DMS79 treated with DMSO at 0.1 percent for 48 hours (cell line): ENCODE data around the gene SYT8.
A peak's percentile ranks its signal among the peaks of the same experiment; 100 is the strongest.
"Not testable (repeated sequence)": the region's sequence is repeated elsewhere in the genome, so short reads cannot be mapped to it uniquely, and the experiment has no call there.

Experiments used
- DNase-seq: peaks from one replicate; lab custom pipeline; 2025; lab: John Stamatoyannopoulos, UW

SYT8 gene

DNA sequence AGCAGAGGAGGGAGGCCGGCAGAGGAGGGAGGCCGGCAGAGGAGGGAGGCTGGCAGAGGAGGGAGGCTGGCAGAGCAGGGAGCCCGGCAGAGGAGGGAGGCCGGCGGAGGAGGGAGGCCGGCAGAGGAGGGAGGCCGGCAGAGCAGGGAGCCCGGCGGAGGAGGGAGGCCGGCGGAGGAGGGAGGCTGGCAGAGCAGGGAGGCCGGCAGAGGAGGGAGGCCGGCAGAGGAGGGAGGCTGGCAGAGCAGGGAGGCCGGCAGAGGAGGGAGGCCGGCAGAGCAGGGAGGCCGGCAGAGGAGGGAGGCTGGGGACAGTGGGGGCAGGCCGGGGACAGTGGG lies 39.0 kb downstream of the SYT8 start:
- DNase-seq = not testable (repeated sequence)

DNA sequence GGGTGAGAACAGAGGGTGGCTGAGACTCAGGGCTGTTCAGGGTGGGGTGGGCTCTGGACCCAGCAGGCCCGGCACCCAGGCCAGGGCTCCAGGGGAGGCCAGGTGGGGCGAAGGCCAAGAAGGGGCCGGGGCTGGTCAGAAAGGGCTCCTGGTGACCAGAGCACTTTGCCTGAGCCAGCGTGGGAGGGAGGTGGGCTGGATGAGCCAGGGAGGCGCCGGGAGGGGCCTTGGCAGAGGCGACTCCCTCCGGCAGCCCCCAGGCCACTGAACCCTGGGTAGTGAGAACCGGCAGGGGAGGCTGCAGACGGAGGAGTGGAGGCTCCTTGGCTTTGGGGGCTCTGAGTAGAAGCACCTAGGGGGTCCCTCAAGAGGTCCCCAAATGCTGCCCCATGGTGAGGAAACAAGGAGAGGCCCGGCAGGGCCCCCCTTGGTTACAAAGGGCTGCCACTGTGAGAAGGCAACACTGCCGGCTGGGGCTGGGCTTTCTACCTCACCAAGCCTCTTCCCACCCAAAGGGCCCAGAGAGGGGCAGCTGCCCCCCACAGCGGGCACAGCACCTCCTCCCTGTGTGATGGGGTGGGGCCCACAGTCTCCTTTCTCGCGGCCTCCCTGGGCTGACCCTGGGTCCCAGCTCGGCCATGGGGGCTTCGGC lies 39.8 kb downstream of the SYT8 start:
- not testable (repeated sequence) for DNase-seq

DNA sequence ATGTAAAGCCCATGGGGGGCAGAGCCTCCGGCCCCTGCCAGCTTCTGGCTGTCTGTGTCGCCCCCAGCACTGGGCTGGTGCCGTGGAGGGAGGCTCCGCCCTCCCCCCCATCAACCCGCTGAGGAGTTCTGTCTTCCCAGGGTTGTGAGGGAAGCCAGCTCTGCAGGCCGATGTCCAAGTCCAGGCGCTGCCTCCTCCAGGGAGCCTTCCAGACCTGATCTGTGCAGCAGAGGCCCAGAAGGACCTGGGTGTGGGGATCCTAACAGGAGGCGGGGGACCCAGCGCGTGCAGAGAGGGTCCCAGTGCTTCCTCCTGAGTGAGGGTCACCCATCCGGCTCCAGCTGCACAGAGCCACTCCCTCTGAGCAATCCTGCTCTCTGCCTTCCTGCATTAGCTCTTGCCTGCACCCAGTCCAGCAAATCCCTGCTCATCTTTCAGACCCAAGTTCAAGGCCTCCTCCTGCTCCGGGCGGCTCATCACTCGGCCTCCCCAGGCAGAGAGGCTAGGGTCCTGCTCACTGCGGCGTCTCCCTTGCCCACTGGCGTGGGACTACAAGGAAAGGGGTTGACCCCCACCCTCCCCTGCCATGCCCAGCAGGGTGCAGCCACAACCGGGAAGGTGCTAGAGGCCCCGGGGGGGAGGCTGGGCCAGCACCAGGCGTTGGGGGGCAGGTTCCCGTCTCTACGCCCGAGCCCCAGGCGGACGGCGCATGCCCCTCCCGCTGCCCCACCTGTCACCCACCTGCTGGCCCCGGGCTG lies 40.5 kb downstream of the SYT8 start:
- DNase-seq = no peak

DNA sequence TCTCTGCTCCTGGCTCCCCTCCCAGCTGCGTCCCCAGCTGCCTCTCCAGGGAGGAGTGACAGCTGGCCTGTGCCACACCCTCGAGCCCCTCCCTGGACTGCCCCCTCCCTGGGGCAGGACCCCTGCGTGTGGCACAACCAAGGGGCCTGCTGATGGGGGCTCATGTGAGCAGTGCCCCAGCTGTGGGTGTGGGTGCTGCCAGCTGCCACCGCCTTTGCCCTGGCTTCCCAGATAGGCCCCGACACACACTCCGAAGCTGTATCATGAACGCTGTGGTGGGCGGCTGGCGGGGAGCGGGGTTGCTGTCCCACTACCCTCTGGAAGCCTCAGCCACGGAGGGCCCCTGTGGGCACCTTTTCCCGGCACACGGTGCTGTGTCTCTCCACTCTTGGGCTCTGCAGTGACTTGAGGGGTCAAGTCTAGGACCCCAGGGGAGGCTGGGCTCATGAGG lies 41.1 kb downstream of the SYT8 start:
- not testable (repeated sequence) for DNase-seq

DNA sequence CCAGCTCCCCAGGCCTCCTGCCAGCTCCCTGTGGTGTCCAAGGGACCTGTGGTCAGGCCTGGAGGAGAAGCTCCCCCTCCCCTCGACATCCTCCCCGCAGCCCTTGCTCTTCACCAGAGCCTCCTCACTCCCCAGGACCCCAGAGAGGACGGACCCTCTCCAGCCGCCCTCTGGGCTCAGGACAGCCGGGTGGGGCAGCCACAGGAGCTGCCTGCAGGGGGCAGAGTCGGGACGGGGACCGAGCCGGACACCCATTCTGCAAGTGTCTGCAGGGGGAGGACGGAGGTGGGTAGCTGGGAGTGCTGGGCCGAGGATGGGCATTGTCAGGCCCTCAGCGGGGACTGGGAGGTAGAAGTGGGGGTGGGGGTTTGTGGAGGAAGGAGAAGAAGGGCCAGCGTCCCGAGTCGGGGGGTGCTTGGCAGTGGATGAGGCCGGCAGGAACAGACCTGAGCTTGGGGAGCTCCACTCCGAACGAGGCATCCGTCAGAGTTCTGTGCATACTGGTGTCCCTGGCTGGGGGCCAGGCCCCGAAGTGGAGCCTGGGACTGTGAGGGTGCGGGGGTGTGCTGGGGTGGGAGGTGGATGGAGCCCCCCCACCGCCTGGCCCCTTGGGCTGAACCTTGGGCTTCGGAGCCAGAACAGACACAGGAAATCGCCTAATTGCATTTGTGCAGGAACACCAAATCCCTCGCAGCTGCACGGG lies 41.7 kb downstream of the SYT8 start:
- no peak for DNase-seq

GRCh38 chr11:1877211-1878136 lies 42.7 kb downstream of the SYT8 start:
- DNase-seq = no peak

GRCh38 chr11:1878137-1879031 lies 43.6 kb downstream of the SYT8 start:
- no peak for DNase-seq

DNA sequence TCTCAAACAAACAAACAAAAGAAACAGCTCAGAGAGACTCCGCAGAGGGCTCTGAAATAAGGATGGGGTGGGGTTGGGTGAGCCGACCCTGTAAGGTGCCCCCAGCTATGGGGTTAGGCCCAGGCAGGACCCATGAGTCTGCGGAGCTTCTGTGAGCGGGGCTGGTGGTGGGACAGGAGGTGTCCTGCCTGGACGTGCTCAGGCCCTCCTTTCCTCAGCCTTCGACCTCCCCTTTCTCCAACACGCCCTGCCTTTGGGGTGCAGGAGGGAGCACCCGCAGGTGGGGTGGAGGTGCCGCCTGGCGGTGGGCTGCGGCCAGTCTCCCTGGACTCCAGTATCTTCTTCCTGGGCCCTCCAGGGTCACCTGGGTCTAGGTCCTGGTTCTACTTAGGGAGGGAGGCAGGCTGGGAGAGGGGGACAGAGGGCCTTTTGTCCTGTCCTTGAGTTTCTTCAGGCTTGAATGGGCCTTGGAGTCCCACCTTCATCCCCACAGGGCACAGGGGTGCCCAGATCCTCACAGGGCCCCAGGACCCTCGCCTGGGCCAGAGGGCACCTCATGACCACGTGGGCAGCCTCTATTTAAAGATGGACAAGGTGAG lies 44.7 kb downstream of the SYT8 start:
- no peak for DNase-seq

DNA sequence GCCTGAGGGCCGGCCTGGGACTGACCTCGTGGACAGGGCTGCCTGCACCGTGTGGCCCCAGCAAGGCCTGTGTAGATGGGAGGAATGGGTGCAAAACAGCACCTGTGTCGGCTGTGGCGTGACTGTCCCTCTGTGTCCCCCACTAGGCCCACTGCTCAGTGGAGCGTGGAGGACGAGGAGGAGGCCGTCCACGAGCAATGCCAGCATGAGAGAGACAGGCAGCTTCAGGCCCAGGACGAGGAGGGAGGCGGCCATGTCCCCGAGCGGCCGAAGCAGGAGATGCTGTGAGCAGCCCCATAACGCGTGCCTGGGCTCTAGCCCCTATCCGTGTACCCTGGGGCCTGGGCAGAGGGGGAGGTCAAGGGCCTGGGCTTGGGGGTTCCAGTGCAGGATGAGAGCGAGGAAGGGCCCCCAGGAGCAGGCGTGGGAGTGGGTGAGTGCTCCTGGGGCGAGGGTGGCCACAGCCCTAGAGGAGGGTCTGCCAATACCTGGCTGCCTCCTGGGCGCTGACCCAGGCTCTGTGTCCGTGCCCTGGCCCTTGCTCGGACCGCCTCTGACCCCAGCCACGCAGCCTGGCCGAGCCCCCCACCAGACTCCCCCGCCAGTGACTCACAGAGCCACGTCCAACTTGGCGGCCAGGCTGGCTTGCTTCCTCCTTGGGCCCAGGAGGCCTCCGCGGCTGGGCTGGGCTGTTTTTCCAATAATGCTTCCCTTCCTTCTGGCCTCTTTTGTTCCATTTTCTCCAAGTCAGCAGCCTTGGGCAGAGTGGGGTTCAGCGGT lies 45.3 kb downstream of the SYT8 start:
- DNase-seq = no peak

- DNase-seq = no peak
Observed at GRCh38 chr11:1880746-1881441, 46.1 kb downstream of the SYT8 start.

DNA sequence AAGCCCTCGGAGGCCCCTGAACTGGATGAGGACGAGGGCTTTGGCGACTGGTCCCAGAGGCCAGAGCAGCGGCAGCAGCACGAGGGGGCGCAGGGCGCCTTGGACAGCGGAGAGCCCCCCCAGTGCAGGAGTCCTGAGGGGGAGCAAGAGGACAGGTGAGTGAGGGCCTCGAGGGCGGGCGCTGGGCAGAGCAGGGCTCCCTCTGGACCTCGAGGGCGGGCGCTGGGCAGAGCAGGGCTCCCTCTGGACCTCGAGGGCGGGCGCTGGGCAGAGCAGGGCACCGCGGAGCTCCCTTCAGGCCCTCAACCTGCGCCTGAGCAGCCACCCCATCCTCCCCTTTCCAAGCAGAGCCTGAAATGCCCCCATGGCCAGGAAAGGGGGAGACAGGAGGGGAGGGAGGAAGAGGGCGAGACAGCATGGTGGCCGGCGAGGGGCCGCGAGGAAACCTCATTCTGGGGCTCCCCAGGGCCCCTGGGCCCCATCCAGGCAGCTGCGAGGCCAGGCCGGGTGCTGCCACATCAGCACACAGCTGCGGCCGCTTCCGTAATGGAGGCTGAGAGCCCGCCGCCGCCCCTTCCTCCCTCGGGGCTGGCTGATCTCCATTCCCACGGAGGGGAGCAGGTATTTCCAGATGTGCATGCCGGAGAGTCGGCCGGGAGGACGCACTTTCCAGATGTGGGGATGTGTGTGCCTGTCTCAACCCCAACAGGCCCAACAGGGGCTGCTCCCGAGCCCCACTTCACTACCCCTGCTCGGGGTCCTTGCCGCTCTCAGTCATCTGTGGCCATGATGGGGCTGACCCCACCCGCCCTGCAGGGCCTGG lies 46.9 kb downstream of the SYT8 start:
- no peak for DNase-seq

DNA sequence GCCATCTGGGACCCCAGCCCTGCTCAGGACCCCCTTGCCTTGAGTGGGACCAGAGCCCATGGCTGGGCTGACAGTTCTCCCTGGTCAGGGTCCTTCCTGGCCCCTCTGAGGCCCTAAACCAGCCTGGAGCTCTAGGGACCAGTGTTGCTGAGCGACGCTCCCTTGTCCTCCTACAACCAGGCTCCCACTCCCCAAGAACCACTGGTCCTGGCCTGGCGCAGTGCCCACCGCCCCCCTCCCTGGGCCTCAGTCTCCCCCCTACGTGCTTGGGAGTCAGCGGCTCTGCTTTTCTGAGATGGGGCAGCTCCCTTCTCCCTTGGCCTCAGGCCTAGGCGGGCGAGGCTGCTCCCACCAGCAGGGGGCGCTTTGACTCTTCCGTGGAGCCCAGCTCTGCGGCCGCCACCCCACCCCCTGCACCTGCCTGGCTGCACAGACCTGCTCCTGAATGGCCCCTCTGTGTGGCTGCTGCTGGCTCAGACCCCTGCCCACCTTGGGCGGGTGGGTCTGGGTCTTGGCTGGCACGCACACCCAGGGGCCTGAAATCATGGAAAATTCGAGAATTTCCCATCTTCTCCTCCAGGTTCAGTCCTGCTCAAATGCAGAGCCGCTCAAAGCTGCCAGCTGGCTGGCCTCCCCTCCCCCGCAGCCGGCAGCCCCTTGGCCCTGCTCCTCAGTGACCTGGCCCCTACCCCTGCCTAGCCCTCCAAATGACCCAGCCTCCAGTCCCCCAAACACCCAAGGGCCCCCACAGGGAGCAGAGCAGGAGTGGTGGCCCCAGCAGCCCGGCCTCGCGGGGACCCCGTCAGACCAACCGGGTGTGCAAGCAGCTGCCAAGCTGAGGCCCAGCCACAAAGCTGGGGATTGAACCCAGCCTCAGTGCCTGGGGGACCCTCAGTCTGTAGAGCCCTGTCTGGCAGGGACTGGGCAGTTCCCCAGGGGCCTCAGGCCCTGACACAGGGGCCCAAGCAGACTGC lies 47.8 kb downstream of the SYT8 start:
- DNase-seq = peak; percentile 14

DNA sequence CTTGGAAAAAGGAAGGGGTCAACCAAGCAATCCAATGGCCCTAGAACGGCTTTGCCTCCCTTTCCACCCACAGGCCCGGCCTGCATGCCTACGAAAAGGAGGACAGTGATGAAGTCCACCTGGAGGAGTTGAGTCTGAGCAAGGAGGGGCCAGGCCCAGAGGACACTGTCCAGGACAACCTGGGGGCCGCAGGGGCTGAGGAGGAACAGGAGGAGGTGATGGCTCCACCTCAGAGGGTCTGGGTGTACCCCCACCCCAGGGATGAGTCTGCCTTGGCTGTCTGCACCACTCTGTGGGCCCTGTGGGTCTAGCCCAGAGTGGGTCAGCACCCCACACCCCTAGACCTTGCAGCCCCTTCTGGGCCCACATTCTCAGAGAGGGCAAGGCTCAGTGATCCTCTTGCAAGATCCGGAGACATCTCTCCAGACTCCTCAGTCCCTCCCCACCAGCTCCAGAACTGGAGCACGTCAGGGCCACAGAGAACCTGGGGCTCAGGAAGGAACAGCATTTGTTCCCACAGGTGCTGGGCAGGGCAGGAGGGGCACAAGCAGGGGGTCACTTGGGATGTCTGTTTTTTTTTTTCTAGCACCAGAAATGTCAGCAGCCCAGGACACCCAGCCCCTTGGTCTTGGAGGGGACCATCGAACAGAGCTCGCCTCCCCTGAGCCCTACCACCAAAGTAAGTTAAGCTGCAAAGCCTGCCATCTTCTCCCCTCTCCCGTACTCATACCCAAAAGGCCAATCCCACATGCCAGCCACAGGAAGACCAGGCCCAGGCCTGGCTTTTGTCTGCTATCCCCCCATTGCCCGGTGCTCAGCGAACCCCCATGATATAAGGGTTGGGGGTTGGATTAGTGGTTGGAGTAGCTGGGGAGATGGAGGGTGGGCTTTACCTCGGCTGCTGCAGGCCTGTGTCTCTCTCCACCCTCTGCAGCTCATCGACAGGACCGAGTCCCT lies 48.8 kb downstream of the SYT8 start:
- DNase-seq = no peak

DNA sequence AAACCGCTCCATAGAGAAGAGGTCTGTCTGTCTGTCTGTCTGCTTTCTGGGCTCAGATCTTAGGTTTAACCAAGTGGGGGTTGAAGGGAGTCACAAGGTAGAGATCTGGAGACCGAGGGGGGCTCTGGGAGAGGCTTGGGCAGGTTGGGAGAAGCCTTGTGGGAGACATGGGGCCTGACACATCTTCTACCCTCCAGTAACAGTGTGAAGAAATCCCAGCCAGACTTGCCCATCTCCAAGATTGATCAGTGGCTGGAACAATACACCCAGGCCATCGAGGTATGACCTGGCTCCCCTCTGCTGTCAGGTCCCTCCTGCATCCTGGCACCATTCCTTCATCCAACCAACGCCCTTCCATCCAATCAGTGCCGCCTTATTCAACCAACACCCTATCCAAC lies 49.5 kb downstream of the SYT8 start:
- DNase-seq = no peak

- not testable (repeated sequence) for DNase-seq
Observed at GRCh38 chr11:1886551-1886950, 51.8 kb downstream of the SYT8 start.
